Kidney epithelial cell (primary cell): ENCODE measurements around the gene MRGPRD. TPM values are rescaled to one million over a fixed set of nuclear protein-coding genes. Genes with fewer than 3 reads are reported as not detected.
A peak's percentile ranks its signal among the peaks of the same experiment; 100 is the strongest.

ENCODE experiments used
- DNase-seq: peaks from one replicate; pipeline ENCODE4 v3.0.0-alpha.2; 2010; ENCODE audit warnings: low read depth
- H3K27me3 ChIP-seq: 2 replicates; pipeline ENCODE4 v1.6.0; 2011; ENCODE audit warnings: low read length; ENCODE audit not compliant: control insufficient read depth, insufficient read depth
- H3K36me3 ChIP-seq: 2 replicates; pipeline ENCODE4 v1.5.1; 2011; ENCODE audit warnings: low read length; ENCODE audit not compliant: control insufficient read depth, insufficient read depth
- H3K4me3 ChIP-seq: 2 replicates; pipeline ENCODE4 v1.5.1; 2011; ENCODE audit warnings: low read depth, mild to moderate bottlenecking, control low read depth, low read length
- CTCF ChIP-seq: IDR thresholded peaks from 2 replicates; pipeline ENCODE4 v1.5.1; 2011; ENCODE audit warnings: mild to moderate bottlenecking, moderate library complexity, low read length, control low read depth, inconsistent platforms; ENCODE audit not compliant: insufficient read depth, poor library complexity, severe bottlenecking
- total RNA-seq: library from RNA; depleted of rRNA; stranded (reverse); fragments of >200 nt; gene quantifications from 2 replicates; pipeline ENCODE4 v1.2.3, GENCODE V29; 2015

MRGPRD gene
- total RNA-seq, 1 donor from 2014 or later = not detected

DNA sequence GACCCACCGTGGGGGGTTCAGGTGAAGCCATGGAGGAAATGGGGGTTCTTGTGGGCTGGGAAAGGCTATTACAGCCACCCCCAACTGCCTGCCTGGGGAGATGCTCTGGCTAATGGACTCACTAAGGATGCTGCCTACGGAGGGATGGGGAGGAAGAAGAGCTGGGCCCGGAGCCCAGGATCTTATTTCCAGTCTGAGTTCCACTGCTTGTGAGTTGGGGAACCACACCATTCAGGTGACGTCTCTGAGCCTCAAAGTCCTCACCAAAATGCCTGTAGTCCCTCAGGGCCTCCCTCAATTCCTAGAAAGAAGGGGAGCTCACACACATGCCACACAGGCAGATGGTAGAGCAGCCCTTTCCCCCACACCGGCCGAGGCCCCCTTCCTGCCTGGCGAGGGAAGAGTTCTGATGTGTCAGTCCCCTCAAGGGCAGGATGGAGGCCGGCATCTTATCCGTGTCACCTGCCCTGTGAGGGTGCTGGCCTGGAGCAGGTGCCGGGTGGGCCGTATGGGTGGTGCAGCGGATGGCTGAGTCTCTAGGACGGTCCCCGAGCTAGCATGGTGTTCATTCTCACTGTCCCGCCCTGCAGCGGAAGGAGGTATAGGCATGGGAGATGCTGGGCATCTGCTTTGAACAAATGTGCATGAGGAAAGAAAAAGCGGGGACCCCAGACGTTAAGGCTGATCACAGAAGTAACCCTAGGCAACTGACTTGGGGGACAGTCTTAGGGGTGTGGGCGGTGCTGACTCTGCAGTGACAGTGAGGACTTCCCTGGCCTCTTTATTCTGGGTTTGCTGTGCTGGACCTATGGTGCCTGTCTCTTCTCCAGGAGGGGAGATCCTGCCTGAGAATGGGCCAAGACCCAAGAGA, 16.6 kb upstream of the MRGPRD start:
- DNase-seq = no peak
- Histone ChIP-seq H3K4me3 (no peak overlapping the region), H3K36me3 (no peaks in the 10 kb centered on the region), H3K27me3 (no peaks in the 10 kb centered on the region)
- TF ChIP-seq CTCF = no peak

- no peaks in the 10 kb centered on the region for H3K27me3 ChIP-seq
- DNase-seq = no peak
- H3K4me3 ChIP-seq = no peak overlapping the region
- TF ChIP-seq CTCF = no peak
- no peaks in the 10 kb centered on the region for H3K36me3 ChIP-seq
Measured at GRCh38 chr11:68996376-68997123, 15.8 kb upstream of the MRGPRD start.

GRCh38 chr11:68994894-68995285, 14.1 kb upstream of the MRGPRD start:
- Histone ChIP-seq H3K27me3 (peaks cover 2% of the 10 kb centered on the region), H3K36me3 (no peaks in the 10 kb centered on the region), H3K4me3 (no peak overlapping the region)
- DNase-seq = no peak
- no peak for TF ChIP-seq CTCF

DNA sequence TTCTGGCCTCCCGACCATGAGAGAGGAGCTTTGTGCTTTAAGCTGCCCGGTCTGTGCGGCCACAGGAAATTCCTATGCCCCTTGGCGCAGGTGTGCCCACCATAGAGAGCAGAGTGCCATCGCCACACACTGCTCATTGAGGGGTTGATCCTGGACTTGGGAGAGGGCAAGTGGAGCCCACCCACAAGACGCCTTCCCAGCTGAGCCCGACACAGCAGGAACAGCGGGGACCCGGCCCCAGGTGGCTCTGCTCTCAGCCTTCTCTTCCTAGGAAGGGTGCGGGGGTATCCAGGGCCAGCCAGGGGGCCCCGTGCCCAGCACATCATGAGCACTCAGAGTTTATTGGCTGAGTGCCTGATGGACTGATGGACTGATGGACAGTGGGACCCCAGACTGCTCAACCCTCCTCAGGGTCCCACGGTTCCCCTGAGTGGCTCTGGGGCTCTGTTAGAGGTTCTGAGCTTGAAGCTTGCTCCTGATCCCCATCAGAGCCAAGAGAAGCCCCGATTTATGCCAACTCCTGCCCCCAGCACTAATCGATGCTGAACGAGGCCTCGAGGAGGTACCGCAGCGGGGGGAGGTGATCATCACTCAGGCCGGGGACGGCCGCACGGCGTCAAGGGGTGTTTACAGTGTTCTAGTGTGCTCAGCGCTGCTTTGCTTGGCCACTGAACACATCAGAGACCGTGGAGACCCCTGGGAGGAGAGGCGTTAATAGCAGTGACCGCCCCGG, 13.5 kb upstream of the MRGPRD start:
- Histone ChIP-seq H3K27me3 (peaks cover 2% of the 10 kb centered on the region), H3K4me3 (no peak overlapping the region), H3K36me3 (no peaks in the 10 kb centered on the region)
- TF ChIP-seq CTCF = no peak
- DNase-seq = no peak

- Histone ChIP-seq H3K36me3 (no peaks in the 10 kb centered on the region), H3K4me3 (no peak overlapping the region), H3K27me3 (peaks cover 2% of the 10 kb centered on the region)
- no peak for DNase-seq
- TF ChIP-seq CTCF = peak; percentile 7
Measured at GRCh38 chr11:68993546-68993945, 12.8 kb upstream of the MRGPRD start.
